Activated CD4-positive, alpha-beta T cell treated with anti-CD3 and anti-CD28 coated beads, Interleukin-2, Interleukin-4, amounts not matched to agents 100 ng/mL and 50 ng/mL, durations not matched to agents 16 hours and 8 hours (primary cell): Measurements from ENCODE around the gene CRIM1.
A peak's percentile ranks its signal among the peaks of the same experiment; 100 is the strongest.

Source experiments
- DNase-seq: peaks from one replicate; pipeline ENCODE4 v3.0.0-alpha.2; 2020; ENCODE audit warnings: low spot score

CRIM1 gene

DNA sequence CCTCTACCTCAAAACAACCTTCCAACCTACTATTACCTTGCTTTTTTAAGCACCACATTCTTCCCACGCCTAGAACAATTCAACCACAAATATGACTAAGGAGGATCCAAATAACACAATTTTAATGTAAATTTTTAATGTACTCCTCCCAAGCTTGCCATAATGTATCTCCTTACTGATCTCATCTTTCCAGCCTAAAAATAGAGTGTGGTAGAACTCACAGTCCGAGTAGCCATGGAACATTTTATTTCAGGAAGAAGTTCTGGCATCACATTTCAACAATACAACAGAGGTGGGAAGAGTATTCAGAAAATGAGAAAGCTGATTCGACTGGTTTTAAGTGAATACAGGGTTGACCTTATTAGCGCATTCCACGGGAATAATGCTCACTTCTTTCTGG lies 227.0 kb downstream of the CRIM1 start:
- no peak for DNase-seq

DNA sequence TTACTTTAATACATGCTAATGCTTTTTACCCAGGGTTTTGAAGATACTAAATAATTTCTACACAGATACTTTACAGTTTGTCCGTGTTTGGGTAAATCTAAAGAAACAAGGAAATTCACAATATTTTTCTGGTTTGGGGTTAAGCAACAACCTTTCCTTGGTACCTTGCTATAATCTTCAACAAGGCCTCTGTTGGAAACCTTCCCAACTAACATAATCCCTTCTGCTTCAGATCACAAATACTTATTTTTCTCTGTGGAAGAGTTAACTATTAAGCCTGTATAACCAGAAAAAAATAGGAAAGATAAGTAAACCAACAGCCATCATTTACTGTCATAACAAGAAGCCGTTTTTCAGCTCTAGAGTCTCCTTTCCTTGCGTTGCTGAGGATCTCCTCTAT lies 227.4 kb downstream of the CRIM1 start:
- DNase-seq, result no peak

DNA sequence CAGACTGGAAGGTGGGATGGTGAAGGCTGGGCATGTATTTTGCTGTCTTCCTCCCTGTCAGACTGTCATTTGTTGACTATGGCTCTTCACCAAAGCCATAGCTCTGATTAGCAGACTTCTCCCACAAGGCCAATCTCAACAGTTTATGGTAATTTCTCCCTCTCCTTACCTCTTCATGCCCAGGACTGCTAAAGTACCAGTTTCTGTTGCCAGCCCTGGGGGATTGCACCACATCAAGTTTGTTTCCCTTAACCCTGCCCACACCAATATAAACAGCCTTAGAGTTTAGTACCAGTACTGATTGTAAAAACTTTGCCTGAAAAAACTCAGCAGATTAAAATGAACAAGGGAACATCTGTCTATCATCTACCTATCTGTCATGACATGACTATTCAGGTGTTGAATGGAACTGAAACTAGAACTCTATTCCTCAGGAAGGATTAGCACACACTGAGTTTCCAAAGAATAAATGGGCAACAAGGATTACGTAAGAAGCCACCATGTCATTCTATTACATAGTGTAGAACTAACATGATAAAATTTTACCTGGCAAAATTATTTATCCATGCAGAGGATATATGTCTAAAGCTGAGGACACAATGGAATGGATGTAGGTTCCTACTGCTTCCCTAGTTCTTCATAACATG lies 228.7 kb downstream of the CRIM1 start:
- no peak for DNase-seq

DNA sequence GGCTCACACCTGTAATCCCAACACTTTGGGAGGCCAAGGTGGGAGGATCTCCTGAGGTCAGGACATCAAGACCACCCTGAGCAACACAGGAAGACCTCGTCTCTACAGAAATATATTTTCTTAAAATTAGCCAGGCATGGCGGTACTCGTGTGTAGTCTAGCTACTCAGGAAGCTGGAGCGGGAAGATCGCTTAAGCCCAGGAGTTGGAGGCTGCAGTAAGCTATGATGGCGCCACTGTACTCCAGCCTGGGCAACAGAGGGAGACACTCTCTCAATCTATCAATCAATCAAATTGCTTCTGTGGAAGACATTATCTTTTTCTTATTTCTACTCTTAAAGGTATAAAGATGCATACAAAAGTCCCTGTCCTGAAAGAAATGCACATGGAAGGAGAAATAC lies 231.1 kb downstream of the CRIM1 start:
- DNase-seq, result no peak

DNA sequence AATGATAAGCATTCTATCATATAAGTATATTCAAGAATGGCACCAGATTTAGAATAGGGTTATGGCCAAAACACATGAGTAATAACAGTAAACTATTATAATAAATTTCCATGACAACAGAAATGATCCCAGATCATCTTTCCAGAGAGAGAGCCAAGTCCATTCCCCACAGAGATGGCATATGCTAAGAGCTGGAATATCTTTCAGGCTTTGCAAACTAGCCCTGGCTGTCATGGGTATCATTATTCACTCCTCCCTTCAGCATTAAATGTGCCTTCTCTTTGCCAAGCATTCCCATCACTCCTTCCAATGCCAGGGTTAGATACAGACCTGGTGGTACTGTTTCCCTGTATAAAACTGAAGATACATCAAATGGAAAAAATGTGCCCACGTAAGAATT lies 231.5 kb downstream of the CRIM1 start:
- DNase-seq, result no peak

DNA sequence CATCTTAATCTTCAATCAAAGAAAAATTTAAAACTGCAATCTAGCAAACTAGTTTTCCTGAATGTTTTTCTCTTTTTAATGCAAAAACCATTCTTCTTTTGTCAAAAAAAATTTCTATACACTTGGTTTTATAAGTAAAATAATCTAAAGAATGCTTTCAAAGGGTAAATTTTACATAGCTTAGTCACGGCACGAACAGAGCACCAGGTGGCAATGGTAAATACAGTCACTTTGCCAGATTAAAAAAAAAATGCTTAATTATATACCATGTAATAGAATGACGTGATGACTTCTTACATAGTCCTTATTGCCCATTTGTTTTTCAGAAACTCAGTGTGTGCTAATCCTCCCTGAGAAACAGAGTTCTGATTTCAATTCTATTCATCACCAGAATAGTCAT lies 232.0 kb downstream of the CRIM1 start:
- DNase-seq, result no peak

DNA sequence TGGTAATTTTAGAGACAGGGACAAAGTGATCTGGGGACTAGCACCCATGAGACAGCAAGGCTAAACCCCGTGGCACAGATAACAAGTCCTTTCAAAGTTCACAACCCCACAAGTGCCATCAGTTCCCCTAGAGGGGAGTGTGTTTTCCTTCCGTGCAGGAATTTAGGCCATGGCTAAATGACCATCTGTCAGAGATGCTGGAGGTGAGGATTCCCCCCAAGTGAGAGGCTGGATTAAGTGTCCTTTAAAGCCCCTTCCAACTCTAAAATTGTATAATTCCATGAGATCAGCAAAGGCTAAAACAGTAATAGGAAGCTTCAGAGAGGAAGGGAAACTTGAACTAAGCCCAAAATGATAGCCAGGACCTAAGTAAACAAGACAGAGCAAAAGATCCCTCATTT lies 233.7 kb downstream of the CRIM1 start:
- no peak for DNase-seq

DNA sequence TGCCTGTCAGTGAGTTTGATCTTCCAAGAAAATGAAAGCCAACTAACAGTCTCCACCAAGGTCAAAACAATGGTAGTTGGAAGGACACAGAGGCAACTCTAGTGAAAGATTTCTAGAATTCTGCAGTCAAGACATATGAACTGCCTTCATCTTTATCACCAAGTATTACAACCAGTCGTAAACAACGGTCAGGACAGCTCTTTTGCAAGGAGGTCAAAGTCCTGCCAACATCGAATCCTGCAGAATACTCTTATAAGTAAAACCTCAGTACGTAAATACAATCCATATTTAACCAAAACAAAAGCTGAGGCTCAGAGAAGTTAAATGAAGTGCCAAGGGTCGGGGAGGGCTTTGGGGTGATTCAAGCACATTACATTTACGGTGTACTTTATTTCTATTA lies 239.3 kb downstream of the CRIM1 start:
- no peak for DNase-seq

DNA sequence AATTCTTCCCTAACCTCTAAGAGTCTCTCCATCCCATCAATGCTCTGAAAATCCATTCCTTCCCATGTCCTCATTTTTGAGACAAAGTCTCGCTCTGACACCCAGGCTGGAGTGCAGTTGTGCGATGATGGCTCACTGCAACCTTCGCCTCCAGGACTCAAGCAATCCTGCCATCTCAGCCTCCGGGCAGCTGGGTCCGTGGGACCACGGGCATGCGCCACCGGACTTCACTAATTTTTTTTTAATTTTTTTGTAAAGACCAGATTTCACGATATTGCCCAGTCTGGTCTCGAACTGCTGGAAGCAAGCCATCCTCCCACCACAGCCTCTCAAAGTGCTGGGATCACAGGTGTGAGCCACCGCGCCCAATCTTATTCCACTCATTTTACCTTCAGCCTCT lies 240.8 kb downstream of the CRIM1 start:
- no peak for DNase-seq

DNA sequence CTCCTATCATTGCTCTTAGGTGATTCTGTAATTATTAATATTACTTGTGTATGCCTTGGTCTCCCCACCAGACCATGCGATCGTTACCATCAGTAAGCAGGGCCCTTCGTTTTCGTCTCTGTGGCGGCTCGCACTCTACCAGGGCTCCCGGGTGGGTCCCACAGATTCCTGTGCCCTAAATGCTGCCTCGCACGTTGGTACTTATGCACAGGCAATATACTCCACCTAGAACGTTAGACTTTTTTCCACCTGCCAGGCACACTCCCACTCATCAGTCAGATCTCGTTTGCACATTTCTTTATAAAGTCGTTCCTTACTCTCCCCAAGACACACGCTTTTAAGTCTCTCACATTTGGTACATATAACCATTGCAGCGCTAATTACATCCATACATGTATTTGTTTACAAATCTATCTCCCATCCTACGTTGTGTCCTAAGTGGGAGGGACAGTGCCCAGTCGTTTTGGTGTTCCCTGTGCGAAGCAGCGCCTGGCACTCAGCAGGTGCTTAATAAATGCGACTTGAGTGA lies 241.5 kb downstream of the CRIM1 start:
- no peak for DNase-seq

DNA sequence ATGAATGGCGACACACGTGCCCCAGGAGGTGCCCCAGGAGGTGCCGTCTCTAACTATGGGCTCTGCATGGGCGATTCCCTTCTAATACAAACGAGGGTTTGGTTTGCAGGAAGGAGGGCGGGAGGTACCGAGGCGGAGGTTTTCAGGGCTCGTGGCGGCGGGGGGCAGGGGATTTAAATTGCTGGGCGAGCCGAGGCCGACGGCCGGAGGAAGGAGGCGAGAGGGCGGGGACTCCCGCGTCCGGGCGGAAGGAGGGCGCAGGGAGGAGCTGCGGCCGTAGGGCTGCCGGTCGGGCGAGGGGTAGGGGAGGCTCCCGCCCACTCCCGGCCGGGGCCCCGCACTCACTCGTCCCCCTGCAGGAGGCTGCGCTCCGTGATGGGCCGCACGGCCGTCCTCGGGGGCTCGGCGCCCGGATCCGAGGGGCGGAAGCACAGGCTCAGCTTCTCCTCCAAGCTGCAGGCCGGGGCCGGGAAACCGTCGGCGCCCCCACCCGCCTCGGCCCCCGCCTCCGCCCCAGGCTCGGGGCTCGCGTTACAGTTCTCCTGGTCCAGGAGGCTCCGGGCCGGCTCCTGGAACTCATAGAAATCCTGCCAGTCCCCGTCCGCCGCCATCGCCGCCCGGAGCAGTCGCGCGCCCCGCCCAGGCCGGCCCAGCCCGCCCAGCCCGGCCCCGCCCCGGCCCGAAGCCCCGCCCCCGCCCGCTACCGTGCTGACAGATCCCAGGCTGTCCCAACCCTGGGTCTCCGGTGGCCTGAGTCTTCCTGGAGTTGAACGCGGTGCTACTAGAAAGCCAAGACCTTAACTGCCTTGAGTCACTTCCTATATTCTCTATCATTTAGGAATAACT lies 242.2 kb downstream of the CRIM1 start, which contains the start of gene FEZ2:
Gene FEZ2, minus strand, starts transcription at position 637 of the 846 bp plus-strand sequence. Its CDS starts 26 bp downstream, at position 611.
- DNase-seq, result peak; percentile 75
